ENCODE measurements around the gene ENDOD1. TPM values are rescaled to one million over a fixed set of nuclear protein-coding genes. Genes with fewer than 3 reads are reported as not detected.

The ENDOD1 gene
- total RNA-seq, 4 donors from 2014 or later = 18.2 to 59.1 (median 27.3) TPM

- no peak for TF ChIP-seq CTCF (IDR thresholded peaks at IDR 0.05)
- ATAC-seq (ENCODE audit: low FRiP score) (no peak), DNase-seq (ENCODE audit: low spot score) (no peak)
Observed at GRCh38 chr11:95140397-95141033, 50.9 kb downstream of the ENDOD1 start.

DNA sequence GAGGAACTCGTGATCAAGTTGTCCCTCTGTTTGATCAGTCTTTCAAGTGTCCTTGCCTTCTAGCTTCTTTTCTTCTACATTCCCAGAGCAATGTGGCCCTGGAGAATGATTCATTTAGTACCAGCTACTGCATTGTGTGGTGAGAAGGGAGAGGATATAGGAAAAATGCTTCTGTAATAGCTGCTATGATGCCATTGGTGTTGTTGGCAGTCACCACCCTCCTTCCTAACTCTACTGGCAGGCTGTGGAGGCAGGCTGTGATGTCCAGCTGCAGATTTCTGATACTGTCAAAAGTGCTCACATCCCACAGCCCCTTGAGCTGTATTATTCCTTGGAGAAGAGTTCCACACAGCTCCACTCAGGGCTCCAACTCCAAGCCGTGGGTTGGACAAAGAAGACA is 52.8 kb downstream of the ENDOD1 start:
- ATAC-seq (ENCODE audit: low FRiP score) (no peak), DNase-seq (ENCODE audit: low spot score) (no peak)
- TF ChIP-seq CTCF (IDR thresholded peaks at IDR 0.05) = no peak

- ATAC-seq (ENCODE audit: low FRiP score) (no peak), DNase-seq (ENCODE audit: low spot score) (no peak)
- TF ChIP-seq CTCF (IDR thresholded peaks at IDR 0.05) = no peak
Observed at GRCh38 chr11:95143106-95143681, 53.5 kb downstream of the ENDOD1 start.

- ATAC-seq (ENCODE audit: low FRiP score) = no peak
- no peak for TF ChIP-seq CTCF (IDR thresholded peaks at IDR 0.05)
- DNase-seq (ENCODE audit: low spot score) = no peak
Observed at GRCh38 chr11:95144313-95145235, 54.9 kb downstream of the ENDOD1 start.

DNA sequence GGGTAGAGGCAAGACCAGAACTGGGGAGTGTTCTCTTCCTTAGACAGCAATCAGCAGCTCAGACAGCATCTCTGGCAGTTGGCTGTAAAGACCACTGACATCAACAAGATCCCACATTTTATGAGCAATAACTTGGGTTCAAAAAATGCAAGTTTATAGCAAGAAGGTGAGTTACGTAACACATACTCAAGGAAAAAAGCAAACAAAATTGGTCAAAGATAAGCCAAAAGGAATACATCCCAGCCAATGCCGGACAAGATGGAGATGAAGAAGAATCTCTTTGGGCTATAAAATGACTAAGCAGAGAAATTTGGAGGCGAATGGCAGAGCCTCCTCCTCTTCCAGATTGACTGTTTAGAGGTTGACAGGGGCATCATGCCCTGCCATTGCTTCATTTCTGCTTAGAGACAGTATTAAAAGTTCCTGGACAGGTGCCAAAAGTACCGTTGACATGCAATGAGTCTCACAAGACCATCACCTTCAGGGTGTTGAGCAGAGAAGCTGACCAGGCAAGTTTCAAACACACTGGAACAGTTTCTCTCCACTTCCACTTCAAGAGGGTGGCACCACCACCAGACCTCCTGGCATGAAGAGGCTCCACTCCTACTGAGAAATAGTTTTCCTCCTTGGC is 55.9 kb downstream of the ENDOD1 start:
- TF ChIP-seq CTCF (IDR thresholded peaks at IDR 0.05) = no peak
- DNase-seq (ENCODE audit: low spot score) (no peak), ATAC-seq (ENCODE audit: low FRiP score) (no peak)

GRCh38 chr11:95147364-95147905 is 57.8 kb downstream of the ENDOD1 start:
- TF ChIP-seq CTCF (IDR thresholded peaks at IDR 0.05) = no peak
- DNase-seq (ENCODE audit: low spot score) = no peak
- ATAC-seq (ENCODE audit: low FRiP score) = peak; percentile 75
